Activated gamma-delta T cell treated with anti-CD3 and anti-CD28 coated beads, Interleukin-2, amount 50 U/mL, for 16 hours (primary cell): Measurements from ENCODE around the gene EZR.

Experiments
- DNase-seq: peaks from one replicate; pipeline ENCODE4 v3.0.0-alpha.2; 2020; ENCODE audit warnings: low read depth

EZR gene

GRCh38 chr6:158725704-158726103 is 93.5 kb downstream of the EZR start:
- no peak for DNase-seq

GRCh38 chr6:158722176-158722729 is 96.9 kb downstream of the EZR start:
- no peak for DNase-seq

GRCh38 chr6:158718461-158719046 is 100.6 kb downstream of the EZR start:
- DNase-seq = no peak

- no peak for DNase-seq
Observed at GRCh38 chr6:158717341-158718330, 101.5 kb downstream of the EZR start.
